ENCODE data around the gene OR4C46. TPM values are rescaled to one million over a fixed set of nuclear protein-coding genes. Genes with fewer than 3 reads are reported as not detected.
"Not testable (repeated sequence)": the region's sequence is repeated elsewhere in the genome, so short reads cannot be mapped to it uniquely, and the experiment has no call there.

The OR4C46 gene
- not detected for total RNA-seq

DNA sequence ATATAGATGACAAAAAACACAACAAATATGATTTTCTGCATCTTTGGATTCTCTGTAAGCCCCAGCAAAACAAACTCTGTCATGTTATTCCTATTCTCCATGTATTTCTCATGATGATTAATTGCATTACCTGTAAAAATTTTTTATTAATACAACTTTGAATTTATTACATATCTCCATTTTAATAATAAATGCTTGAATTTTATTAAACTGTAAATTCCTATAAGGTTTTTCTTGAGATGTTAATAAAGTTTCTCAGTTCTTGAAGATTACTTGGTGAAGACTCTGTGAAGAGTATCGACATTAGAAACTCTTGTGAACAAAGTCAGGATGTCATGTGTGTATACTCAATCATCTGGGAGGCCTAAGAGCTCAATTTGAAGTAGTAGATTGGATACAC is at the start of gene OR4C46:
TSS of gene OR4C46 (minus strand) at position 101 of the 400 bp plus-strand sequence. CDS start at position 101, 0 bp downstream.
- H3K4me1 ChIP-seq, result no peaks in the 10 kb centered on the region
- H3K36me3 ChIP-seq, result no peaks in the 10 kb centered on the region
- TF ChIP-seq POLR2A (IDR thresholded peaks at IDR 0.05), result no peak
- no peak for TF ChIP-seq CTCF (IDR thresholded peaks at IDR 0.05)
- H3K4me3 ChIP-seq, result no peak within 1 kb of the TSS
- no peaks in the 10 kb centered on the region for H3K9me3 ChIP-seq
- H3K27ac ChIP-seq, result no peak within 1 kb of the TSS
- no peaks in the 10 kb centered on the region for H3K27me3 ChIP-seq
- no peak for DNase-seq
- intact Hi-C loops (cut with DNase I; ENCODE audit: low total_unique reads), result no loop called here

DNA sequence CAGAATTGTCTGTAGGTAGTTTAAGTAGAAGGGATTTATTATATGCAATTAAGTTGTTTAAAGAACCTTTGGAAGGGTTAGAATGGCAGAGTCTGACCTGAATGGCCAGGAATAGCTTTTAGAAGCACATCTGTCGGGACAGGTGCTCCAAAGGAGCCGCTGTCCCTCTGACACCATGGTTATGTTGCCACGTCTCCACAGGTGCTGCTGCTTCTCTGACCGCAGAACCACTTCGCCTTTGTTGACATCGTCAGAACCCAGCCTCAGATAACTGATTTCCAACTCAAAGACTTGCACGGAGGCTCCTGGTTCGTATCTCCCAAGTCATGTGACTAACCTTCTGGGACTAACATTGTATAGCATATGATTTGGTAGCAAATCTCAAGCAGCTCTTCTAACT is 41.8 kb upstream of the OR4C46 start:
- H3K27ac ChIP-seq; H3K36me3 ChIP-seq; H3K4me1 ChIP-seq; H3K27me3 ChIP-seq; H3K9me3 ChIP-seq; intact Hi-C loops (cut with DNase I; ENCODE audit: low total_unique reads); H3K4me3 ChIP-seq; DNase-seq: not testable (repeated sequence)

DNA sequence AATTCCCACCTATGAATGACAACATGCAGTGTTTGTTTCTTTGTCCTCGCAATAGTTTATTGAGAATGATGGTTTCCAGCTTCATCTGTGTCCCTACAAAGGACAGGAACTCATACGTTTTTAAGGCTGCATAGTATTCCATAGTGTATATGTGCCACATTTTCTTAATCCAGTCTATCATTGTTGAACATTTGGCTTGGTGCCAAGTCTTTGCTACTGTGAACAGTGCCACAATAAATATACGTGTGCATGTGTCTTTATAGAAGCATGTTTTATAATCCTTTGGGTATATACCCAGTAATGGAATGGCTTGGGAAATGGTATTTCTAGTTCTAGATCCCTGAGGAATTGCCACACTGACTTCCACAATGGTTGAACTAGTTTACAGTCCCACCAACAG is 42.4 kb downstream of the OR4C46 start:
- H3K27ac ChIP-seq; intact Hi-C loops (cut with DNase I; ENCODE audit: low total_unique reads); H3K4me1 ChIP-seq; H3K36me3 ChIP-seq; DNase-seq; H3K27me3 ChIP-seq; H3K4me3 ChIP-seq: not testable (repeated sequence)
- peaks cover 0 to 13% of the 10 kb centered on the region in 2 donors for H3K9me3 ChIP-seq

GRCh38 chr11:54558919-54559318 is 44.9 kb downstream of the OR4C46 start:
- Histone ChIP-seq H3K27me3 (no peaks in the 10 kb centered on the region), H3K4me1 (no peaks in the 10 kb centered on the region), H3K36me3 (no peaks in the 10 kb centered on the region), H3K4me3 (no peak overlapping the region), H3K27ac (no peak overlapping the region), H3K9me3 (peaks cover 0 to 13% of the 10 kb centered on the region in 2 donors)
- intact Hi-C loops (cut with DNase I; ENCODE audit: low total_unique reads), result no loop called here
- TF ChIP-seq POLR2A (IDR thresholded peaks at IDR 0.05) (no peak), CTCF (IDR thresholded peaks at IDR 0.05) (no peak)
- no peak for DNase-seq

- DNase-seq, result no peak
- H3K4me3 ChIP-seq, result no peak overlapping the region
- H3K36me3 ChIP-seq, result no peaks in the 10 kb centered on the region
- no peaks in the 10 kb centered on the region for H3K27me3 ChIP-seq
- H3K9me3 ChIP-seq, result peaks cover 0 to 13% of the 10 kb centered on the region in 2 donors
- intact Hi-C loops (cut with DNase I; ENCODE audit: low total_unique reads), result no loop called here
- no peak overlapping the region for H3K27ac ChIP-seq
- H3K4me1 ChIP-seq, result no peaks in the 10 kb centered on the region
- TF ChIP-seq CTCF (IDR thresholded peaks at IDR 0.05) (no peak), POLR2A (IDR thresholded peaks at IDR 0.05) (no peak)
Observed at GRCh38 chr11:54558407-54558806, 45.4 kb downstream of the OR4C46 start.

Other genes starting within 250 kb of the OR4C46 start
- not detected for gene OR4A5, start 102.8 kb upstream of the OR4C46 start, total RNA-seq

Data from uterus (tissue), 4 donors.